ENCODE data around the gene MAN1C1. TPM values are rescaled to one million over a fixed set of nuclear protein-coding genes. Genes with fewer than 3 reads are reported as not detected.

Gene MAN1C1
- total RNA-seq, 1 experiment from 2014 or later: 16.8 TPM

DNA sequence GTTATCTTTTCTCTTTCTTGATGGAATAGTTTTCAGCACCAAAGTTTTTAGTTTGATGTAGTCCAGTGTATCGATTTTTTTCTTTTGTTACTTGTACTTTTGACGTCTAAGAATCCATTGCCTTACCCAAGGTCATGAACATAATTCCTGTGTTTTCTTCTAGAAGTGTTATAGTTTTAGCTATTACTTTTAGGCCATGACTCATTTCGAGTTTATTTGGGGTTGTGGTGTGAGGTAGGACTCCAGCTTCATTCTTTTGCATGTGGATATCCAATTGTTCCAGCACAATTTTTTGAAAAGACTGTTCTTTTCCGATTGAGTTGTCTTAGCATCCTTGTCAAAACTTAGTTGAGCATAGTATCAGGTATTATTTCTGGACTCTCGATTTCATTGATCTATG is 104.0 kb downstream of the MAN1C1 start:
- DNase-seq (ENCODE audit: low spot score) (no peak), ATAC-seq (no peak)
- TF ChIP-seq, protein P1, sequence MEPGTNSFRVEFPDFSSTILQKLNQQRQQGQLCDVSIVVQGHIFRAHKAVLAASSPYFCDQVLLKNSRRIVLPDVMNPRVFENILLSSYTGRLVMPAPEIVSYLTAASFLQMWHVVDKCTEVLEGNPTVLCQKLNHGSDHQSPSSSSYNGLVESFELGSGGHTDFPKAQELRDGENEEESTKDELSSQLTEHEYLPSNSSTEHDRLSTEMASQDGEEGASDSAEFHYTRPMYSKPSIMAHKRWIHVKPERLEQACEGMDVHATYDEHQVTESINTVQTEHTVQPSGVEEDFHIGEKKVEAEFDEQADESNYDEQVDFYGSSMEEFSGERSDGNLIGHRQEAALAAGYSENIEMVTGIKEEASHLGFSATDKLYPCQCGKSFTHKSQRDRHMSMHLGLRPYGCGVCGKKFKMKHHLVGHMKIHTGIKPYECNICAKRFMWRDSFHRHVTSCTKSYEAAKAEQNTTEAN (CRISPR knock-in tag; IDR thresholded peaks at IDR 0.05): no peak
- TF ChIP-seq, protein P2, sequence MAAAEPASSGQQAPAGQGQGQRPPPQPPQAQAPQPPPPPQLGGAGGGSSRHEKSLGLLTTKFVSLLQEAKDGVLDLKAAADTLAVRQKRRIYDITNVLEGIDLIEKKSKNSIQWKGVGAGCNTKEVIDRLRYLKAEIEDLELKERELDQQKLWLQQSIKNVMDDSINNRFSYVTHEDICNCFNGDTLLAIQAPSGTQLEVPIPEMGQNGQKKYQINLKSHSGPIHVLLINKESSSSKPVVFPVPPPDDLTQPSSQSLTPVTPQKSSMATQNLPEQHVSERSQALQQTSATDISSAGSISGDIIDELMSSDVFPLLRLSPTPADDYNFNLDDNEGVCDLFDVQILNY (CRISPR knock-in tag; IDR thresholded peaks at IDR 0.05): no peak
- TF ChIP-seq ELF4 (CRISPR knock-in tag; IDR thresholded peaks at IDR 0.05; ENCODE audit: low read depth) (no peak), ZNF396 (CRISPR knock-in tag; IDR thresholded peaks at IDR 0.05; ENCODE audit: borderline replicate concordance) (no peak)
- TF ChIP-seq, protein P3, sequence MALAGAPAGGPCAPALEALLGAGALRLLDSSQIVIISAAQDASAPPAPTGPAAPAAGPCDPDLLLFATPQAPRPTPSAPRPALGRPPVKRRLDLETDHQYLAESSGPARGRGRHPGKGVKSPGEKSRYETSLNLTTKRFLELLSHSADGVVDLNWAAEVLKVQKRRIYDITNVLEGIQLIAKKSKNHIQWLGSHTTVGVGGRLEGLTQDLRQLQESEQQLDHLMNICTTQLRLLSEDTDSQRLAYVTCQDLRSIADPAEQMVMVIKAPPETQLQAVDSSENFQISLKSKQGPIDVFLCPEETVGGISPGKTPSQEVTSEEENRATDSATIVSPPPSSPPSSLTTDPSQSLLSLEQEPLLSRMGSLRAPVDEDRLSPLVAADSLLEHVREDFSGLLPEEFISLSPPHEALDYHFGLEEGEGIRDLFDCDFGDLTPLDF (CRISPR knock-in tag; IDR thresholded peaks at IDR 0.05): no peak
- H3K4me1 Mint-ChIP-seq: peaks cover 34% of the 10 kb centered on the region
- POLR2A ChIA-PET: no interaction called here
- H3K9me3 Mint-ChIP-seq: peaks cover 11% of the 10 kb centered on the region
- no peaks in the 10 kb centered on the region; the same call in 1 of the 2 replicates for H3K27me3 Mint-ChIP-seq (ENCODE audit: low read depth)
- H3K36me3 Mint-ChIP-seq: no peaks in the 10 kb centered on the region
- no peak overlapping the region for H3K27ac Mint-ChIP-seq
- CTCF ChIA-PET: no interaction called here
- H3K4me3 Mint-ChIP-seq: no peak overlapping the region

- DNase-seq (ENCODE audit: low spot score): no peak
- Mint-ChIP-seq H3K36me3 (no peaks in the 10 kb centered on the region), H3K4me3 (no peak overlapping the region), H3K27ac (no peak overlapping the region), H3K4me1 (peaks cover 53% of the 10 kb centered on the region), H3K27me3 (ENCODE audit: low read depth) (no peaks in the 10 kb centered on the region; the same call in 1 of the 2 replicates), H3K9me3 (0 out of 2 replicates have a peak, but pooled peaks cover 3% of the 10 kb centered on the region)
- no peak for ATAC-seq
- ChIA-PET CTCF (interaction anchor here (2.6 kb wide), 1 partner anchor 115 kb away, joined by 10 read pairs; no protein-coding TSS in a partner anchor), POLR2A (no interaction called here)
- TF ChIP-seq, protein P4, sequence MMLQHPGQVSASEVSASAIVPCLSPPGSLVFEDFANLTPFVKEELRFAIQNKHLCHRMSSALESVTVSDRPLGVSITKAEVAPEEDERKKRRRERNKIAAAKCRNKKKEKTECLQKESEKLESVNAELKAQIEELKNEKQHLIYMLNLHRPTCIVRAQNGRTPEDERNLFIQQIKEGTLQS (CRISPR knock-in tag; conservative IDR thresholded peaks at IDR 0.05): no peak
- TF ChIP-seq NR1H2 (CRISPR knock-in tag; IDR thresholded peaks at IDR 0.05) (no peak), ERG (CRISPR knock-in tag; IDR thresholded peaks at IDR 0.05) (no peak), IRF1 (CRISPR knock-in tag; IDR thresholded peaks at IDR 0.05) (no peak), ELF4 (CRISPR knock-in tag; IDR thresholded peaks at IDR 0.05; ENCODE audit: low read depth) (no peak), SP1 (CRISPR knock-in tag; conservative IDR thresholded peaks at IDR 0.05) (no peak), CREM (CRISPR knock-in tag; IDR thresholded peaks at IDR 0.05) (no peak), CTCF (IDR thresholded peaks at IDR 0.05) (no peak), FOXK1 (CRISPR knock-in tag; IDR thresholded peaks at IDR 0.05) (no peak), NFE2L1 (CRISPR knock-in tag; IDR thresholded peaks at IDR 0.05) (no peak), RELA (CRISPR knock-in tag; IDR thresholded peaks at IDR 0.05; ENCODE audit: borderline replicate concordance) (no peak), JUN (CRISPR knock-in tag; IDR thresholded peaks at IDR 0.05) (no peak), ZNF317 (CRISPR knock-in tag; IDR thresholded peaks at IDR 0.05; ENCODE audit: borderline replicate concordance, low read depth) (no peak)
- TF ChIP-seq, protein P5, sequence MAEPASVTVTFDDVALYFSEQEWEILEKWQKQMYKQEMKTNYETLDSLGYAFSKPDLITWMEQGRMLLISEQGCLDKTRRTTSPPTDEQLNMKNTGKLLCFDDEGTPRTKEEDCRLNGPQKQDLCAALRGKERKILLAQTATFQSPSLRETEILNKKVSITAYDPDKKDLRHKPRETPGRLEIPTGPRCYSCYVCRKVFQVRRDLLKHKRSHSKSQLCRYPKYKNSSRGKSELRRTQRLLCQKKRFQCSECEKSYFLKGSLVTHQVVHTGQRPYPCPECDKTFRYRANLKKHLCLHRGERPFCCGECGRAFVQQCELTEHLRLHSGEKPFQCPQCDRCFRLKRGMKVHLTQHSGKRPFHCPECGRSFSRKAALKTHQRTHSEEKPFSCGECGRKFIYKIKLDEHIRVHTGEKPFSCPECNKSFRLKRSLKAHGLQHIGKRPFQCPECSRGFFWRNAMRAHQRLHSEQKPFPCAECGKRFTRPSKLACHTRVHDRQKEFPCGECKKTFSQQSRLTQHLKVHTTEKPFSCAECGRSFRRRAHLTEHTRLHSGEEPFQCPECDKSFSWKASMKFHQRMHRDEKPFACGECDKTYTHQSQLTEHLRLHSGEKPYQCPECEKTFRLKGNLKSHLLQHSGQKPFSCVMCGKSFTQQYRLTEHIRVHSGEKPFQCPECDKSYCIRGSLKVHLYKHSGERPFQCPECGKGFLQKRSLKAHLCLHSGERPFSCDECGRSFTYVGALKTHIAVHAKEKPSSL (CRISPR knock-in tag; conservative IDR thresholded peaks at IDR 0.05): no peak
- TF ChIP-seq, protein P6, sequence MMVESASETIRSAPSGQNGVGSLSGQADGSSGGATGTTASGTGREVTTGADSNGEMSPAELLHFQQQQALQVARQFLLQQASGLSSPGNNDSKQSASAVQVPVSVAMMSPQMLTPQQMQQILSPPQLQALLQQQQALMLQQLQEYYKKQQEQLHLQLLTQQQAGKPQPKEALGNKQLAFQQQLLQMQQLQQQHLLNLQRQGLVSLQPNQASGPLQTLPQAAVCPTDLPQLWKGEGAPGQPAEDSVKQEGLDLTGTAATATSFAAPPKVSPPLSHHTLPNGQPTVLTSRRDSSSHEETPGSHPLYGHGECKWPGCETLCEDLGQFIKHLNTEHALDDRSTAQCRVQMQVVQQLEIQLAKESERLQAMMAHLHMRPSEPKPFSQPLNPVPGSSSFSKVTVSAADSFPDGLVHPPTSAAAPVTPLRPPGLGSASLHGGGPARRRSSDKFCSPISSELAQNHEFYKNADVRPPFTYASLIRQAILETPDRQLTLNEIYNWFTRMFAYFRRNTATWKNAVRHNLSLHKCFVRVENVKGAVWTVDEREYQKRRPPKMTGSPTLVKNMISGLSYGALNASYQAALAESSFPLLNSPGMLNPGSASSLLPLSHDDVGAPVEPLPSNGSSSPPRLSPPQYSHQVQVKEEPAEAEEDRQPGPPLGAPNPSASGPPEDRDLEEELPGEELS (CRISPR knock-in tag; IDR thresholded peaks at IDR 0.05): no peak
- TF ChIP-seq, protein P7, sequence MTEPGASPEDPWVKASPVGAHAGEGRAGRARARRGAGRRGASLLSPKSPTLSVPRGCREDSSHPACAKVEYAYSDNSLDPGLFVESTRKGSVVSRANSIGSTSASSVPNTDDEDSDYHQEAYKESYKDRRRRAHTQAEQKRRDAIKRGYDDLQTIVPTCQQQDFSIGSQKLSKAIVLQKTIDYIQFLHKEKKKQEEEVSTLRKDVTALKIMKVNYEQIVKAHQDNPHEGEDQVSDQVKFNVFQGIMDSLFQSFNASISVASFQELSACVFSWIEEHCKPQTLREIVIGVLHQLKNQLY (CRISPR knock-in tag; IDR thresholded peaks at IDR 0.05): no peak
- TF ChIP-seq, protein P2 (CRISPR knock-in tag; IDR thresholded peaks at IDR 0.05): no peak
Measured at GRCh38 chr1:25723250-25723880, 106.8 kb downstream of the MAN1C1 start.

All from WTC11 (cell line).